Stimulated activated effector memory CD8-positive, alpha-beta T cell treated with anti-CD3 and anti-CD28 coated beads, Interleukin-12 subunit alpha, Interleukin-12 subunit beta, amount 100 ng/mL, for 72 hours (primary cell): ENCODE measurements around the gene GPATCH4.
"Not testable (repeated sequence)": the region's sequence is repeated elsewhere in the genome, so short reads cannot be mapped to it uniquely, and the experiment has no call there.

Experiments
- ATAC-seq: fragments of 150-1000 bp; cut with Tn5 transposase; 2 replicates; pipeline ENCODE4 v1.10.0; 2021
- DNase-seq, 2 donors: peaks; one replicate each; pipeline ENCODE4 v3.0.0; 2021 to 2022; ENCODE audit warnings: low spot score in 2 of 2
- H3K27ac Mint-ChIP-seq: one replicate; pipeline ENCODE4 v1.8.0; 2022; ENCODE audit warnings: mild to moderate bottlenecking, mixed read lengths
- H3K36me3 Mint-ChIP-seq: one replicate; pipeline ENCODE4 v1.8.0; 2022; ENCODE audit warnings: mild to moderate bottlenecking, mixed read lengths
- H3K4me1 Mint-ChIP-seq: one replicate; pipeline ENCODE4 v1.8.0; 2022; ENCODE audit warnings: mixed read lengths
- H3K4me3 Mint-ChIP-seq: one replicate; pipeline ENCODE4 v1.8.0; 2022; ENCODE audit warnings: mild to moderate bottlenecking, mixed read lengths
- H3K9me3 Mint-ChIP-seq: one replicate; pipeline ENCODE4 v1.8.0; 2022; ENCODE audit warnings: mixed read lengths

The GPATCH4 gene

GRCh38 chr1:156555715-156556114 lies 45.6 kb downstream of the GPATCH4 start:
- Mint-ChIP-seq H3K36me3 (no peaks in the 10 kb centered on the region), H3K4me1 (peaks cover 11% of the 10 kb centered on the region), H3K4me3 (no peak overlapping the region), H3K9me3 (no peaks in the 10 kb centered on the region), H3K27ac (peak overlapping the region; percentile 16)
- DNase-seq (no peak), ATAC-seq (no peak)

- H3K4me1 Mint-ChIP-seq: peaks cover 11% of the 10 kb centered on the region
- no peaks in the 10 kb centered on the region for H3K36me3 Mint-ChIP-seq
- no peak overlapping the region for H3K4me3 Mint-ChIP-seq
- H3K9me3 Mint-ChIP-seq: no peaks in the 10 kb centered on the region
- H3K27ac Mint-ChIP-seq: no peak overlapping the region
- DNase-seq: no peak
- no peak for ATAC-seq
Measured at GRCh38 chr1:156554971-156555370, 46.3 kb downstream of the GPATCH4 start.

GRCh38 chr1:156553860-156554485 lies 47.3 kb downstream of the GPATCH4 start:
- H3K27ac Mint-ChIP-seq: peak overlapping the region; percentile 30
- no peak for DNase-seq
- no peak overlapping the region for H3K4me3 Mint-ChIP-seq
- ATAC-seq: no peak
- no peaks in the 10 kb centered on the region for H3K9me3 Mint-ChIP-seq
- peaks cover 11% of the 10 kb centered on the region for H3K4me1 Mint-ChIP-seq
- H3K36me3 Mint-ChIP-seq: no peaks in the 10 kb centered on the region

GRCh38 chr1:156552937-156553336 lies 48.3 kb downstream of the GPATCH4 start:
- H3K36me3 Mint-ChIP-seq: not testable (repeated sequence)

GRCh38 chr1:156552518-156552917 lies 48.8 kb downstream of the GPATCH4 start:
- Mint-ChIP-seq H3K9me3 (no peaks in the 10 kb centered on the region), H3K27ac (no peak overlapping the region), H3K36me3 (no peaks in the 10 kb centered on the region), H3K4me3 (no peak overlapping the region), H3K4me1 (peaks cover 11% of the 10 kb centered on the region)
- ATAC-seq (no peak), DNase-seq (no peak)

More at GRCh38 chr1:156552937-156553336, 48.3 kb downstream of the GPATCH4 start:
- H3K9me3 Mint-ChIP-seq, H3K4me3 Mint-ChIP-seq, DNase-seq, H3K27ac Mint-ChIP-seq: not testable (repeated sequence)
- peak; percentile 47 for ATAC-seq
- peaks cover 11% of the 10 kb centered on the region for H3K4me1 Mint-ChIP-seq

GRCh38 chr1:156551869-156552268 lies 49.4 kb downstream of the GPATCH4 start:
- Mint-ChIP-seq H3K9me3 (no peaks in the 10 kb centered on the region), H3K4me1 (peaks cover 11% of the 10 kb centered on the region), H3K27ac (no peak overlapping the region), H3K4me3 (no peak overlapping the region), H3K36me3 (no peaks in the 10 kb centered on the region)
- DNase-seq (no peak), ATAC-seq (peak; percentile 43)

GRCh38 chr1:156551066-156551643 lies 50.1 kb downstream of the GPATCH4 start:
- ATAC-seq (no peak), DNase-seq (no peak)
- Mint-ChIP-seq H3K4me3 (no peak overlapping the region), H3K27ac (no peak overlapping the region), H3K36me3 (no peaks in the 10 kb centered on the region), H3K9me3 (no peaks in the 10 kb centered on the region), H3K4me1 (peaks cover 11% of the 10 kb centered on the region)

- peaks cover 11% of the 10 kb centered on the region for H3K4me1 Mint-ChIP-seq
- H3K4me3 Mint-ChIP-seq: no peak overlapping the region
- no peaks in the 10 kb centered on the region for H3K36me3 Mint-ChIP-seq
- ATAC-seq: no peak
- H3K9me3 Mint-ChIP-seq: no peaks in the 10 kb centered on the region
- no peak for DNase-seq
- no peak overlapping the region for H3K27ac Mint-ChIP-seq
Measured at GRCh38 chr1:156550346-156550745, 50.9 kb downstream of the GPATCH4 start.

- Mint-ChIP-seq H3K9me3 (no peaks in the 10 kb centered on the region), H3K4me1 (peaks cover 11% of the 10 kb centered on the region), H3K4me3 (no peak overlapping the region), H3K27ac (no peak overlapping the region), H3K36me3 (no peaks in the 10 kb centered on the region)
- DNase-seq: no peak
- no peak for ATAC-seq
Measured at GRCh38 chr1:156549831-156550230, 51.4 kb downstream of the GPATCH4 start.

- DNase-seq (no peak), ATAC-seq (no peak)
- peaks cover 11% of the 10 kb centered on the region for H3K4me1 Mint-ChIP-seq
- no peak overlapping the region for H3K4me3 Mint-ChIP-seq
- H3K9me3 Mint-ChIP-seq: no peaks in the 10 kb centered on the region
- no peaks in the 10 kb centered on the region for H3K36me3 Mint-ChIP-seq
- no peak overlapping the region for H3K27ac Mint-ChIP-seq
Measured at GRCh38 chr1:156549390-156549789, 51.9 kb downstream of the GPATCH4 start.

- Mint-ChIP-seq H3K9me3 (no peaks in the 10 kb centered on the region), H3K27ac (no peak overlapping the region), H3K4me3 (no peak overlapping the region), H3K4me1 (peaks cover 6% of the 10 kb centered on the region), H3K36me3 (no peaks in the 10 kb centered on the region)
- ATAC-seq: no peak
- no peak for DNase-seq
Measured at GRCh38 chr1:156547982-156548381, 53.3 kb downstream of the GPATCH4 start.

- DNase-seq (no peak), ATAC-seq (no peak)
- Mint-ChIP-seq H3K9me3 (no peaks in the 10 kb centered on the region), H3K36me3 (no peaks in the 10 kb centered on the region), H3K27ac (no peak overlapping the region), H3K4me3 (no peak overlapping the region), H3K4me1 (peaks cover 5% of the 10 kb centered on the region)
Measured at GRCh38 chr1:156547434-156547833, 53.8 kb downstream of the GPATCH4 start.

- Mint-ChIP-seq H3K4me3 (no peak overlapping the region), H3K4me1 (no peaks in the 10 kb centered on the region), H3K27ac (peak overlapping the region; percentile 63), H3K36me3 (no peaks in the 10 kb centered on the region), H3K9me3 (no peaks in the 10 kb centered on the region)
- DNase-seq (no peak), ATAC-seq (no peak)
Measured at GRCh38 chr1:156546267-156546666, 55.0 kb downstream of the GPATCH4 start.

- no peak for ATAC-seq
- no peak overlapping the region for H3K4me3 Mint-ChIP-seq
- no peaks in the 10 kb centered on the region for H3K9me3 Mint-ChIP-seq
- H3K27ac Mint-ChIP-seq: peak overlapping the region; percentile 10
- H3K36me3 Mint-ChIP-seq: no peaks in the 10 kb centered on the region
- H3K4me1 Mint-ChIP-seq: no peaks in the 10 kb centered on the region
- DNase-seq: no peak
Measured at GRCh38 chr1:156544592-156545102, 56.6 kb downstream of the GPATCH4 start.
